PFSK-1 (cell line): Measurements from ENCODE around the gene SLC22A16.

ENCODE experiments used
- FOXP2 ChIP-seq: optimal IDR thresholded peaks from 2 replicates; pipeline ENCODE3; 2011; ENCODE audit warnings: borderline replicate concordance, control low read depth, inconsistent platforms; ENCODE audit not compliant: insufficient read depth; ENCODE audit errors: extremely low read length, extremely low read depth
- POLR2AphosphoS5 ChIP-seq: IDR thresholded peaks from 2 replicates; pipeline ENCODE4 v1.6.1; 2012; ENCODE audit warnings: low read depth, mild to moderate bottlenecking, control low read depth, low read length, moderate library complexity
- SIN3A ChIP-seq: IDR thresholded peaks from 2 replicates; pipeline ENCODE4 v1.6.1; 2012; ENCODE audit warnings: mild to moderate bottlenecking, low read length, moderate library complexity, borderline replicate concordance; ENCODE audit not compliant: insufficient read depth
- TAF1 ChIP-seq: IDR thresholded peaks from 2 replicates; pipeline ENCODE4 v1.6.1; 2012; ENCODE audit warnings: low read length, control low read depth, borderline replicate concordance; ENCODE audit not compliant: insufficient read depth
- TF ChIP-seq, protein P1 (sequence below), 2 experiments: IDR thresholded peaks; 2 replicates each; pipeline versions ENCODE4 v1.6.1 to v1.8.0; 2011 to 2012; ENCODE audit warnings: low read depth in 2 of 2, low read length in 2 of 2, control low read depth in 1 of 2, inconsistent platforms in 1 of 2, mild to moderate bottlenecking in 1 of 2, moderate library complexity in 1 of 2; ENCODE audit not compliant: insufficient read depth in 1 of 2

- TF ChIP-seq POLR2AphosphoS5 (no peak), SIN3A (no peak), TAF1 (no peak), FOXP2 (no peak)
- TF ChIP-seq, protein P1, sequence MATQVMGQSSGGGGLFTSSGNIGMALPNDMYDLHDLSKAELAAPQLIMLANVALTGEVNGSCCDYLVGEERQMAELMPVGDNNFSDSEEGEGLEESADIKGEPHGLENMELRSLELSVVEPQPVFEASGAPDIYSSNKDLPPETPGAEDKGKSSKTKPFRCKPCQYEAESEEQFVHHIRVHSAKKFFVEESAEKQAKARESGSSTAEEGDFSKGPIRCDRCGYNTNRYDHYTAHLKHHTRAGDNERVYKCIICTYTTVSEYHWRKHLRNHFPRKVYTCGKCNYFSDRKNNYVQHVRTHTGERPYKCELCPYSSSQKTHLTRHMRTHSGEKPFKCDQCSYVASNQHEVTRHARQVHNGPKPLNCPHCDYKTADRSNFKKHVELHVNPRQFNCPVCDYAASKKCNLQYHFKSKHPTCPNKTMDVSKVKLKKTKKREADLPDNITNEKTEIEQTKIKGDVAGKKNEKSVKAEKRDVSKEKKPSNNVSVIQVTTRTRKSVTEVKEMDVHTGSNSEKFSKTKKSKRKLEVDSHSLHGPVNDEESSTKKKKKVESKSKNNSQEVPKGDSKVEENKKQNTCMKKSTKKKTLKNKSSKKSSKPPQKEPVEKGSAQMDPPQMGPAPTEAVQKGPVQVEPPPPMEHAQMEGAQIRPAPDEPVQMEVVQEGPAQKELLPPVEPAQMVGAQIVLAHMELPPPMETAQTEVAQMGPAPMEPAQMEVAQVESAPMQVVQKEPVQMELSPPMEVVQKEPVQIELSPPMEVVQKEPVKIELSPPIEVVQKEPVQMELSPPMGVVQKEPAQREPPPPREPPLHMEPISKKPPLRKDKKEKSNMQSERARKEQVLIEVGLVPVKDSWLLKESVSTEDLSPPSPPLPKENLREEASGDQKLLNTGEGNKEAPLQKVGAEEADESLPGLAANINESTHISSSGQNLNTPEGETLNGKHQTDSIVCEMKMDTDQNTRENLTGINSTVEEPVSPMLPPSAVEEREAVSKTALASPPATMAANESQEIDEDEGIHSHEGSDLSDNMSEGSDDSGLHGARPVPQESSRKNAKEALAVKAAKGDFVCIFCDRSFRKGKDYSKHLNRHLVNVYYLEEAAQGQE (IDR thresholded peaks at IDR 0.05; ENCODE audit: insufficient read depth in 1 of 2, low read depth in 2 of 2, low read length in 2 of 2), result no peak
These were observed 47.9 kb upstream of the SLC22A16 start for GRCh38 chr6:110524305-110524704.
